Activated naive CD8-positive, alpha-beta T cell treated with anti-CD3 and anti-CD28 coated beads for 36 hours (primary cell): Measurements from ENCODE around the gene PATJ. TPM values are rescaled to one million over a fixed set of nuclear protein-coding genes. Genes with fewer than 3 reads are reported as not detected.
"Not testable (repeated sequence)": the region's sequence is repeated elsewhere in the genome, so short reads cannot be mapped to it uniquely, and the experiment has no call there.

Experiments
- DNase-seq: peaks from one replicate; pipeline ENCODE4 v3.0.0; 2021
- H3K27ac Mint-ChIP-seq: one replicate; pipeline ENCODE4 v1.8.0; 2022; ENCODE audit warnings: mild to moderate bottlenecking, moderate library complexity, mixed read lengths
- H3K27me3 Mint-ChIP-seq: one replicate; pipeline ENCODE4 v1.8.0; 2022; ENCODE audit warnings: mild to moderate bottlenecking, mixed read lengths
- H3K36me3 Mint-ChIP-seq: one replicate; pipeline ENCODE4 v1.8.0; 2021; ENCODE audit warnings: mild to moderate bottlenecking, mixed read lengths
- H3K4me1 Mint-ChIP-seq: one replicate; pipeline ENCODE4 v1.8.0; 2021; ENCODE audit warnings: mixed read lengths
- H3K4me3 Mint-ChIP-seq: one replicate; pipeline ENCODE4 v1.8.0; 2022; ENCODE audit warnings: mild to moderate bottlenecking, moderate library complexity, mixed read lengths
- H3K9me3 Mint-ChIP-seq: one replicate; pipeline ENCODE4 v1.8.0; 2022; ENCODE audit warnings: mixed read lengths
- total RNA-seq, 2 experiments: library from RNA; stranded (reverse); gene quantifications; one replicate each; pipeline ENCODE4 v1.2.3, GENCODE V29; 2021

PATJ gene
- total RNA-seq, 2 experiments from 2014 or later, result 6.8 to 8.9 TPM

- Mint-ChIP-seq H3K9me3 (peaks cover 23% of the 10 kb centered on the region), H3K4me1 (peaks cover 3% of the 10 kb centered on the region), H3K36me3 (peaks cover 6% of the 10 kb centered on the region), H3K27ac (no peak overlapping the region), H3K27me3 (no peaks in the 10 kb centered on the region), H3K4me3 (no peak overlapping the region)
- DNase-seq, result no peak
Observed at GRCh38 chr1:62210960-62211359, 468.7 kb downstream of the PATJ start.

- Mint-ChIP-seq H3K4me1 (peaks cover 3% of the 10 kb centered on the region), H3K9me3 (peaks cover 18% of the 10 kb centered on the region), H3K27me3 (no peaks in the 10 kb centered on the region), H3K4me3 (no peak overlapping the region), H3K36me3 (peaks cover 3% of the 10 kb centered on the region), H3K27ac (no peak overlapping the region)
- DNase-seq, result no peak
Observed at GRCh38 chr1:62212411-62212810, 470.1 kb downstream of the PATJ start.

GRCh38 chr1:62213075-62213914 lies 471.0 kb downstream of the PATJ start:
- H3K9me3 Mint-ChIP-seq, result peaks cover 19% of the 10 kb centered on the region
- no peak overlapping the region for H3K27ac Mint-ChIP-seq
- no peaks in the 10 kb centered on the region for H3K27me3 Mint-ChIP-seq
- H3K36me3 Mint-ChIP-seq, result peaks cover 3% of the 10 kb centered on the region
- no peak overlapping the region for H3K4me3 Mint-ChIP-seq
- DNase-seq, result no peak
- H3K4me1 Mint-ChIP-seq, result peaks cover 3% of the 10 kb centered on the region

GRCh38 chr1:62218604-62219003 lies 476.3 kb downstream of the PATJ start:
- no peaks in the 10 kb centered on the region for H3K27me3 Mint-ChIP-seq
- H3K9me3 Mint-ChIP-seq, result peaks cover 2% of the 10 kb centered on the region
- no peaks in the 10 kb centered on the region for H3K36me3 Mint-ChIP-seq
- no peak overlapping the region for H3K4me3 Mint-ChIP-seq
- H3K4me1 Mint-ChIP-seq, result no peaks in the 10 kb centered on the region
- no peak for DNase-seq
- no peak overlapping the region for H3K27ac Mint-ChIP-seq

- not testable (repeated sequence) for DNase-seq
Observed at GRCh38 chr1:62220456-62220855, 478.2 kb downstream of the PATJ start.

GRCh38 chr1:62221171-62221570 lies 478.9 kb downstream of the PATJ start:
- no peaks in the 10 kb centered on the region for H3K4me1 Mint-ChIP-seq
- H3K4me3 Mint-ChIP-seq, result no peak overlapping the region
- H3K9me3 Mint-ChIP-seq, result peaks cover 2% of the 10 kb centered on the region
- DNase-seq, result no peak
- H3K27ac Mint-ChIP-seq, result no peak overlapping the region
- H3K27me3 Mint-ChIP-seq, result no peaks in the 10 kb centered on the region
- no peaks in the 10 kb centered on the region for H3K36me3 Mint-ChIP-seq

More at GRCh38 chr1:62220456-62220855, 478.2 kb downstream of the PATJ start:
- H3K27ac Mint-ChIP-seq, H3K4me1 Mint-ChIP-seq, H3K4me3 Mint-ChIP-seq, H3K36me3 Mint-ChIP-seq, H3K27me3 Mint-ChIP-seq, H3K9me3 Mint-ChIP-seq: not testable (repeated sequence)

GRCh38 chr1:62222321-62222720 lies 480.0 kb downstream of the PATJ start:
- Mint-ChIP-seq H3K27ac (no peak overlapping the region), H3K9me3 (peaks cover 2% of the 10 kb centered on the region), H3K4me3 (no peak overlapping the region), H3K36me3 (no peaks in the 10 kb centered on the region), H3K4me1 (no peaks in the 10 kb centered on the region), H3K27me3 (no peaks in the 10 kb centered on the region)
- DNase-seq, result no peak

- no peaks in the 10 kb centered on the region for H3K9me3 Mint-ChIP-seq
- H3K27me3 Mint-ChIP-seq, result no peaks in the 10 kb centered on the region
- DNase-seq, result no peak
- H3K4me3 Mint-ChIP-seq, result no peak overlapping the region
- no peak overlapping the region for H3K27ac Mint-ChIP-seq
- H3K4me1 Mint-ChIP-seq, result no peaks in the 10 kb centered on the region
- no peaks in the 10 kb centered on the region for H3K36me3 Mint-ChIP-seq
Observed at GRCh38 chr1:62224182-62224581, 481.9 kb downstream of the PATJ start.

GRCh38 chr1:62227496-62227895 lies 485.2 kb downstream of the PATJ start:
- no peak overlapping the region for H3K4me3 Mint-ChIP-seq
- H3K27ac Mint-ChIP-seq, result no peak overlapping the region
- DNase-seq, result no peak
- no peaks in the 10 kb centered on the region for H3K27me3 Mint-ChIP-seq
- no peaks in the 10 kb centered on the region for H3K9me3 Mint-ChIP-seq
- no peaks in the 10 kb centered on the region for H3K36me3 Mint-ChIP-seq
- H3K4me1 Mint-ChIP-seq, result no peaks in the 10 kb centered on the region

Other genes with a start within 250 kb of the PATJ start
- 10 to 100 TPM; 24.7 to 25.6 TPM for gene TM2D1, start 17.3 kb upstream of the PATJ start, total RNA-seq